HG03135 (cell line): ENCODE measurements around the gene SLC12A4.
"Not testable (repeated sequence)": the region's sequence is repeated elsewhere in the genome, so short reads cannot be mapped to it uniquely, and the experiment has no call there.

Experiments used
- ATAC-seq: cut with Tn5 transposase; IDR thresholded peaks from one replicate; pipeline ENCODE4 v1.9.1; 2021; ENCODE audit warnings: mild to moderate bottlenecking, moderate library complexity; ENCODE audit not compliant: unreplicated experiment

The SLC12A4 gene

DNA sequence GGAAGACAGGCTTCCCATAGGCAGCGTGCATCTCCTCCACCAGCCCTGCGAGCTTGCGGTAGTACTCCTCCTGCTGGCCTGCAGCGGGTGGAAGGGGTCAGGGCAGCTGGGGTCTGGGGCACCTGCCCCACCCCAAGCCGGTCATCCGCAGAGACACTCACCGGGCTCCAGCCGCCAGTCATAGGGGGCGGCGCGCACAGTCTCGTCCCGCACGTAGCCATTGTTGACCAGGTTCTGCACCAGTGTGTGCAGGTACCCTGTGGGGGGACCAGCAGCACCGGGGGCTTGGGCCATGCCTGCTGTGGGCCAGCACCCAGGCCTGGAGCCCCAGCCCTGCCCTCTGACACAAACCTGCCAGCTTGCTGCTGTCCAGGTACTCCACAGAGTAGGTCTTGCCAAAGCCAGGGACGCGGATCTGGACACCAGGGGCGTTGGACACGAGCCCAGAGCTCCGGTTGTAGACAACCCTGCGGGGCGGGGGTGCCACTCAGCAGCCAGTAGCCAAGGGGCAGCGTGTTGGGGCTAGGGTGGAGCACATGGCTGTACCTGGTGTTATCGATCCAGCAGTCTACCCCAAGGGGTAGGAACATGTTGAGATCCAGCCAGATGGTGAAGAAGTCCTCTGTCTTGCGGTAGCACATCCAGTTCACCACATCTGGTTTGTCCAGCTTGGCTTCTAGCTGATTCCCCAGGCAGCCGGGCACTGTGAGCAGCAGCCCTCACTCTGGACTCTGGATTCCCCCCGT lies 25.8 kb downstream of the SLC12A4 start:
- no peak for ATAC-seq

- no peak for ATAC-seq
Measured at GRCh38 chr16:67942200-67942509, 26.3 kb downstream of the SLC12A4 start.

- no peak for ATAC-seq
Measured at GRCh38 chr16:67941469-67942199, 26.8 kb downstream of the SLC12A4 start.

DNA sequence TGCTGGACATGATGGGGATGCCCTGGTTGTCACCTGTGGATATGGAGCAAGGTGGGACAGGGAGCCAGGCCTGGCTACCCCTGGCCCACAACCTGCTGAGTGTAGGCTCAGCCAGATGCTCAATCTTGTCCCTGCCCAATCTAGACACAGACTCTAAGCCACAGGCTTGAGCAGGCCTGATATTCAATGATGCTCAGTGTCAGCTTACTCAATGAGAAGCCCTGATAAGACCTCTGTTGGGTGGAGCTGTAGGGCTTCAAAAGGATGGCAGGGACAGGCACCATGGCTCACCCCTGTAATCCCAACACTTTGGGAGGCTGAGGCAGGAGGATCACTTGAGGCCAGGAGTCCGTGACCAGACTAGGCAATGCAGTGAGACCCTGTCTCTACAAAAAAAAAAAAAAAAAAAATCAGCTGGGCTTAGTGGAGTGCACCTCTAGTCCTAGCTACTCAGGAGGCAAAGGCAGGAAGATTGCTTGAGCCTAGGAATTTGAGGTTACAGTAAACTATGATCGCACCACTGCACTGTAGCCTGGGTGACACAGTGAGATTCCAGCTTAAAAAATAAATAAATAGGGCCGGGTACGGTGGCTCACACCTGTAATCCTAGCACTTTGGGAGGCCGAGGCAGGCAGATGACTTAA lies 27.9 kb downstream of the SLC12A4 start:
- no peak for ATAC-seq

- ATAC-seq: no peak
Measured at GRCh38 chr16:67939507-67940445, 28.7 kb downstream of the SLC12A4 start.

DNA sequence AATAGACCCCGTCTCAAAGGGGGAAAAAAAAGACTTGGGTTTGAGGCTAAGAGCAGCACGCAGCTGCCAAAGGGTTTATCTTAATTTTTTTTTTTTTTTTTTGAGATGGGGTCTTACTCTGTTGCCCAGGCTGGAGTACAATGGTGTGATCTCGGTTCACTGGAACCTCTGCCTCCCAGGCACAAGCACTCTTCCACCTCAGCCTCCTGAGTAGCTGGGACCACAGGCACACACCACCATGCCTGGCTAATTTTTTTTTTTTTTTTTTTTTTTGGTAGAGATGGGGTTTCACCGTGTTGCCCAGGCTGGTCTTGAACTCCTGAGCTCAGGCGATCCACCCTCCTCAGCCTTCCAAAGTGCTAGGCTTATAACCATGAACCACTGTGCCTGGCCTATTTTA lies 30.7 kb downstream of the SLC12A4 start:
- not testable (repeated sequence) for ATAC-seq

DNA sequence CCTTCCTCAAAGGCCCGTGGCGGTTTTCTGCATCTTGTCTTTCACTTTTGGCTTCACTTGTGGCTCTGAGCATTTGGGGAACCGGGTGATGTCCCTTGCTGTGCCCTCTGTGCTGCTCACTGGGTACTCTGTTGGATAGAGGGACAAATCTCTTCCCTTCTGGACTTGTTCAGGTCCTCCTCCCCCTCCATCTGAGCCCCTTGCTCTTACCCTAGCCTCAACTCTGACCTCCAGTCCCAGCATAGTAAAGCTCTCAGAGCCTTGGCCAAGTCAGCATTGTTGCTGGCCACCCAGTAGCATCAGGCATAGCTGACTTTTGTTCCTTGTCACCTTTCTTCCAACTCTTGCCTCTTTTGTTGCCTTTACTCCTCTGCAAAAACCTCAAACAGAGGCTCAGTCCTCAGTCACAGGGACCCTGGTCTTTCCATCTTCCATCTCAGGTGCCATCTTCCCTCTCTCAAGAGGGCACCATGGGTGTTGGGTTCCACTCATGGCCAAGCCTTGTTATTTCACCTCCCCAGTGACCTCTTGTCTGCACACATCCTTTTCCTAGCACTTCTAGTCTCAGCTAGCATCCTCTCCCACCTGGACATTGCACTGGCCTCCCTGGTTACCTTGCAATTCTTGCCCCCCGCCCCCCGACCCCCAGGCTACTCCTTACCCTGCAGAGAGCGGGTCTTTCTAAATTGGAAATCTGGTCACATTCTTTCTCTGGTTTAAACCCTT lies 31.4 kb downstream of the SLC12A4 start:
- peak; percentile 57 for ATAC-seq

DNA sequence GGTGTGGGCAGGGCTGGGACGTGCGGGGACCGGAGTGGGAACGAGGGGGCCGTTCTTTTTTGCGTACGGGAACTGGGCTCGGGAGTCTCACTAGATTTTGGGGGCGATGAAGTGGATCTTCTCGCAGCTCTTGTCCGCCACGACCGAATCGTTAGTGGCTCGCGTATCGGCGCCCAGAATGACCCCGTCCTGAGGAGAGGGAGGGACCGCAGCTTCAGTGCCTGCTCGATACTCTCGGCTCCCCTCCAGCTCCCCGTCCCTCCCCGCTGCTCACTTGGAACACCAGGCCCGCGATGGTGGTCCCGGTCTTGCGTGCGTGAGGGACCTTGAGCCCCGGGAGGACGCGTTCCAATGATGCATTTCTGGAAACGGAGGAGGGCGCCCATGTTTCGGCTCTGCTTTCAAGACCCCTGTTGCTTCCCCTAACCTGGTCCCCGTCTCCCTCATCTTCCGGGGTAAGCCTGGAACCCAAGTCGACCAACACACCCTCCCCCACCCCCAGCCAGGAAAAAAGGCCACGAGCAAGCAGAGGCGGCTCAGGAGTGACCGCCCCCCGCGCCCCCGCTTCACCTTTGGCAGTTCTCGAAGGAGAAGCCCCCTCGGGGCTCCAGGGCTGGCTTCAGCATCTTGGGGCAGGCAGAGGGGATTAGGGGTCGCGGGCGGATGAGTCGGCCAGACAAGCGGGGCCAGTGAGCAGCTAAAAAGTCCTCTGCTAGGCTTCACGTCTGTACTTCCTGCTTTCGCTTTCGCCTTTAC lies 32.1 kb downstream of the SLC12A4 start, which contains the start of gene PSMB10:
Gene PSMB10, minus strand, starts transcription at position 727 of the 756 bp plus-strand sequence. Its CDS starts 101 bp downstream, at position 626.
- peak; percentile 0 for ATAC-seq

GRCh38 chr16:67935402-67936123 lies 32.9 kb downstream of the SLC12A4 start:
- peak; percentile 88 for ATAC-seq

DNA sequence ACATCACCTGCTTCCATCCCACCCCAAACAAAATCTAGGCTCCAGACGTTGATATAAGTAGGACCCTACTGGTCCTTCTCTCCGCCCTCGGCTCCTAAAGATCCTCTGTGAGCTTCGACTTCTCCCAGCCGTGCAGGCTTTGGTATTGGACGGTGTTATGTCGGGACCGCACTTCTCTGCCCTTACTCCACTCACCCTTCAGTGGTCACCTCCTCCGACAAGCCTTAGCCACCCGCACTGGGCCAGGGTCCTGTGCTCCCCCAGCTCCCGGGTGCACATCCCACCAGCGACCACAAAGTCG lies 33.4 kb downstream of the SLC12A4 start:
- no peak for ATAC-seq

DNA sequence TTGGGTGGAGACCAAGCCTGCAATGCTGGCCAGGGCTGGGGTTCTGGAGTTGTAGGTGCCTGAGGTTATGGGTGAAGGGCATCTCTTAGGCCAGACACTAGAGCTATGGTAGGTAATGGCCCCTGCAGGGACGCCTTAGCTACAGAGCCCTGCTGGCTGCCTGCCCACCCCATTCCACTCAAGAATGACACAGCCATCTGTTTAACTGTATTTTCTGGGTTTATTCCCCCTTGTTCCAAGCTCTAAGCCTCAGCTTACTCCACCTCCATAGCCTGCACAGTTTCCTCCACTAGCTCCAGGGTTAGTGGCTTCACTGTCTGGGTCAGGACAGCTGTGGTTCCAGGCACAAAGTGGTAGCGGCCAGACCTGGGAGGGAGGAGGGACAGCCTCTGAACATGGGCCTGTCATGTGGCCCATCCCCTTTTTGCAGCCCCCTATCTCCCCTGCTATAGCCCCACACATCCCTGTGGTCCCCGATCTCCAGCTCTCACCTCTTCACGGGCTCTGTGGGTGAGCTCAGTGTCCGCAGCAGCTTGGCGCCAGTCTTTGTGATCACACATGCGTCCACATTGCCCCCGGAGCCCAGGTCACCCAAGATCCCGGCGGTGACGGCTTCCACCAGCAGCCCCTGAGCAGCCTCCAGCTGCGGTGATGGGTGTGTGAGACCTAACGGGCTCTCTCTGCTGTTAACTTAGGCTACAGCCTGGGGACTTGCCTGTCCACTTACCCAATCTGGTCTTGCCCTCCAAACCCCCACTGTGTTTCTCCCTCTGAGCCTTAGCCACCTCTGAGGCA lies 33.9 kb downstream of the SLC12A4 start:
- ATAC-seq: no peak

DNA sequence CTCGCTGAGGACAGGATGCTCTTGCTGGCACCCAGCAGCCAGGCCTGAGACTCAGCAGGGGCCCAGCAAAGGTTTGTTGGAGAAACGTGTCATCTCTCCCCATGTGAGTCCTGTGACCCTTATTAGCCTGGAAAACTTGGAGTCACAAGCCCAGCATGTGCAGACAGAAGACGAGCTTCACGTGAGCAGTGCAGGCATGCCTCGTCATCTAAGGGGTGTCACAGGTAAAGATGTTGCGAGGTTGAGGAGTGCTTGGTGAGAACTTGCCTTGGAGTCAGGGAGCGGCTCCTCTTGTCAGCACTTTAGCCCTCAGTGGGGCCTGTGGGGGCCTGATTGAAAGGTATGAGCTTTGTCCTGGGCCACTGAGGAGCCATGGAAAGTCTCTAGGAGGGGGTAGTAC lies 34.6 kb downstream of the SLC12A4 start:
- ATAC-seq: no peak

GRCh38 chr16:67932462-67932840 lies 36.0 kb downstream of the SLC12A4 start:
- no peak for ATAC-seq

DNA sequence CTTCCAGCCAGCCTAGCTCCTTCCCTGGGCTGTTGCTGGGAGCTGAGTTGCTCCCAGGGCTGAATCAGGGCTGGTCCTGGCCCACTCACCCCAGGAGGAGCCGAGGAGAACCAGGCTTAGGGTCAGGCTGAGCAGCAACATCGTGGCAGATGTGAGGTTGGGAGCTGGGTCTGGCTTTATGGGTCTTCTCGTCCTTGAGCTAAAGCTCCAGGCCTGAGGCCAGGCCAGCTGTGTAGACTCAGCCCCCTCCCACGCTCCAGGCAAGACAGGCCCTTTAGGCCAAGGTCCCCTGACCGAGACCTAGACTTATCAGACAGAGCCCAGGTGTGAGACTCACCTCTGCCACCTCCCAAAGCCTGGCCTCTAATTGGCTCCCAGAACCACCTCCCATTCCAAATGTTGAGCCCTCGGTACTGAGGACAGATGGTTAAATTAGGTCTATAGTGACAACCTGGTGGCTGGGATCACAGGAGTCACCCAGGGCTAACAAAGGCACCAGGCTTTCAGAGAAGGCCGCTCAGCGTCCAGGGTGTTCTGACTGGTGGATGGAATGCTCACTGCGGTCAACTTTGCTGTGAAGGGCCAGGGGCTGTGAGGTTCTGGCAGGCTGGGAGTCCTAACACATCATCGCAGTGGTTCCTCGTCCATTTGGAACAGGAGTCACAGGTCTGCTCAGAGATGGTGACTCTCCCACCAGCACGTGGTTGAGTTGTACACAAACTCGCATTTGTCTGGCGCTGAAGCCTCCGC lies 36.5 kb downstream of the SLC12A4 start, which contains the start of gene CTRL:
Gene CTRL, minus strand, starts transcription at position 151 of the 750 bp plus-strand sequence. Its CDS starts 10 bp downstream, at position 141.
- no peak for ATAC-seq

DNA sequence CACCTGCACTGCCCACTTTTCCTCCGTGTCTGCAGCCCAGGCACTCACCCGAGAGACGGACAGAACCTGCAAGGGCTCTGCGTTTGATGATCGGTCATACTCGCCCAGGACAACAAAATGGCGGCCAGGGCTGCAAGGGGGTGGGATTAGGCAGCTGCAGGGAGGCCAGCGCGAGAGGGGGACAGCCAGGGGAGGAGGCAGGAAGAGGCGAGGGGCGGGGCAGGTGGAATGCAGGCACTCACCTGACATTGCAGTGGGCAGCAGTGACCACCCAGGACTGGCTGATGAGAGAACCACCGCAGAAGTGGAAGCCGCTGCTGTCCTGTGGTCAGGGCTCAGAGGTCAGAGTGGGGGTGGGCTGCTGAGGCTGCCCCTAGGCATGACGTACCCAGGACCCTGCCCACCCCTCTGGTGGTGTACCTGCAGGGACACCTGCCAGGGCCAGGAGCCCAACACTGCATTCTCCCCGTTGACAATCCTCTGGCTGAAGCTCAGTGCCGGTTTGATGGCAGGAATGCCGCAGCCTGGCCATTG lies 37.7 kb downstream of the SLC12A4 start:
- no peak for ATAC-seq

DNA sequence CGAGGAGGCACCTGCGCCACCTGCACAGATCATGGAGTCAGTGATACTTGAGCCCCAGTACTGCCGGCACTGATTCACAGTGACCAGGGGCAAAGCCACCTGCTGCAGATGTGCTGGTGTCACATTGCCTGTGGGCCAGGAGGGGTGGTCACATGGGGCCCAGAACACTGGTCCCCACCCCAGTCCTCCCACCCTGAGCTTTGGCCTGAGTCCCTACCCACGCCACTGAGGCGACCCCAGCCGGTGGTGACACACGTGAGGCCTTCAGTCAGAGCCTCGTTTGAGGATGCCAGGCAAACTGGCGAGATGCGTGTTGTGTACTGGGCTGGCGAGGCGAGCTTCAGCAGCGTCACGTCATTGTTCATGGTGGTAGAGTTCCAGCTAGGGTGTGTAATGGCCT lies 38.2 kb downstream of the SLC12A4 start:
- no peak for ATAC-seq
